DMS153 treated with DMSO at 0.1 percent for 48 hours (cell line): ENCODE results near the gene THOC7.

Experiments used
- DNase-seq: peaks from one replicate; lab custom pipeline; 2025; ENCODE audit not compliant: unreplicated experiment; lab: John Stamatoyannopoulos, UW

The THOC7 gene

DNA sequence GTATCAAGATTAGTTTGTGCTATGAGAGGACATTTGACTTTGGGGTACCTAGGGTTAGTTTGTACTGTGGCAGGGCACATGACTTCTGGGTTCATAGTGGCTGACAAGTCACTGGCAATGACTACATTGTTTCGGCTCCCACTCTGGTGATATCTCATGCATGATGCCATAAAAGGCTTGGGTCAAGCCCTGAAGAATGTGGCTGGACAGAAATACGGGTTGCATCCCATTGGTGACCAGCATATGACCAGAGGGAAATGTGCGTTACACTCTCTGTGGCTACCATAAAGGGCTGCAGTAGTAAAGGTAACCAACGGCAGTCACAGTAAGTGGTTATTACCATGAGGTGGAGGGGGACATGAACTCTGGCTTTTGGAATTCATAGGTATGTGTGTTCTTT, 18.4 kb downstream of the THOC7 start:
- no peak for DNase-seq

DNA sequence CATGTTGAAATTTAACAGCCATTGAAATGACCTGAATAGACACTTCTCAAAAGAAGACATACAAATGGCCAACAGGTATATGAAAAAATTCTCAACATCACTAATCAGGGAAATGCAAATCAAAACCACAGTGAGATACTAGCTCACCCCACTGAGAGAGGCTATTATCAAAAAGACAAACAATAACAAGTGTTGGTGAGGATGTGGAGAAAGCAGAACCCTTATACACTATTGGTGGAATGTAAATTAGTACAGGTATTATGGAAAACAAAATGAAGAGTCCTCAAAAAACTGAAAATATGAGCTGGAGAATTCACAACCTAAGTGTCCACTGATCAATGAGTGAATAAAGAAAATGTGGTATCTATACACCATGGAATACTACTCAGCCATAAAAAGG, 21.5 kb downstream of the THOC7 start:
- DNase-seq: no peak

DNA sequence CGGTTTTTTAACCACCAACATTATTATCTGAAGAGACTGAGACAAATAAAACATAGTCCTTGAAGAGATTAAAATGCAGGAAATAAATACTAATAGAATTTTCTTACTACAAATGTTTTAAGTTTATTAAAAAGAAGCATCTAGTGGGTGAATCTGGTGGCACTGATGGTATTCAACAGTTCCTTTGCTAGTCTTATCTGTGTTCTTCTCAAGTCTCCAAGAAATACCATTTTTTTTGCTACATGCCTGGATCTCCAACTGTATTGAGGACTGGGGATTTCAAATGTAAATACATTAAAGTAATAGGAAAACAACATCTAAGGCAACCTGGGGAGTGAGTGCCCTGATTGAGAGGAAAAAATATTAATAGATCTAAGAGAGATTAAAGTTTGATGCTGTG, 21.9 kb downstream of the THOC7 start:
- DNase-seq: no peak

DNA sequence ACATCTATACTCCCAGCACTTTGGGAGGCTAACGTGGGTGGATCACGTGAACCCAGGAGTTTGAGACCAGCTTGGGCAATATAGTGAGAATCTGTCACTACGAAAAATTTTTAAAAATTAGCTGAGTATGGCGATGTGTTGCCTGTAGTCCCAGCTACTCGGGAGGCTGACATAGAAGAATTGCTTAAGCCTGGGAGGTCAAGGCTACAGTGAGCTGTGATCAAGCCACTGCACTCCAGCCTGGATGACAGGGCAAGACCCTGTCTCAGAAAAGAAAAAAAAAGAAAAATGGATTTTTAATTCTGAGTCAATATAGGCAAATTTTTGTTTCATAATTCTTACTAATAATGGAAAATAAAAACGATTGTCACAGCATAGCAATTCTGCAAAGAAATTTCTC, 31.2 kb downstream of the THOC7 start:
- no peak for DNase-seq

DNA sequence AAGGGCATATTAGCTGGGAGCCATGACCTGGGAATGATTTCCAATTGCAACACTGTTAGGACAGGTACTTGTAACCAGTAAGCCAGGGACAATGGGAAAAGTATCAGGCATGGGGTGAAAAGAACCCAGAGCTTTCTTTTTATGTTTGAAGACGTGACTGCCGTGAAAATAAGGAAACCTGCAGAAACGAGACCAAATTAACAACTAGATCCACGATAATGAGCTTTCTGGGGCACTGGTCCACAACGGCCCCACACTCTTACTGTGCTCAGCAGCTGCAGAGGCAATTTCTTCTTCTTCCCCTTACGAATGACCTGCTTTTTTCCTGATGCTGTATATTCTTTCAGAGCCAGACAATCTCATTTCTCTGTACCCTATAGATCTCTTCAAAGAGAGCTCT, 33.1 kb downstream of the THOC7 start:
- DNase-seq: no peak

DNA sequence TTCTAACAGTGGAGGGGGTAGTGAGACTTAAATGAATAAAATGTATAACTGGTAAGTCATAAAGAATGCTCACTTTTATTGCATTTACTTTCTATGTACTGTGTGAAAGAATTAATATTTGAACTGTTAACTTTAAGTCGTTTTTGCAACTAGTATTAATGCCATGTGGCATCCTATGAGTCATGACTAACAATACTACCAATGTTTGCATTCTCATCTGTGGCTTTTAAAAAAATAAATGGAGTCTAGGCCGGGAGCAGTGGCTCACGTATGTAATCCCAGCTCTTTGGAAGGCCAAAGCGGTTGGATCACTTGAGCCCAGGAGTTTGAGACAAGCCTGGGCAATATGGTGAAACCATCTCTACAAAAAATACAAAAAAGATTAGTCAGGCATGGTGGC, 39.3 kb downstream of the THOC7 start:
- no peak for DNase-seq

DNA sequence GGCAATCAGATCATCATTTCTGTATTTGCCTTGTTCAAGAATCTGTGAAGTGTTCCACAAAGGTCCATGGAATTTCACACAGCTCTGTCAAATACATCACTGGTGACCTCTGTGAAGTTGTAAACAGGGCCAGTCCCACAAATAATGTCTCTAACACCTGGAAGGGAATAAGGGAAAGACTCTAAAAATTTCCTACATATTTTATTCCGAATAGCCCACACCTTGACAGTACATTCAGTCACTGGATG, 44.5 kb downstream of the THOC7 start, which contains the start of gene C3orf49:
Gene C3orf49, plus strand, starts transcription at position 149 of the 248 bp plus-strand sequence. CDS start 173 bp downstream, outside the sequence.
- DNase-seq: no peak

DNA sequence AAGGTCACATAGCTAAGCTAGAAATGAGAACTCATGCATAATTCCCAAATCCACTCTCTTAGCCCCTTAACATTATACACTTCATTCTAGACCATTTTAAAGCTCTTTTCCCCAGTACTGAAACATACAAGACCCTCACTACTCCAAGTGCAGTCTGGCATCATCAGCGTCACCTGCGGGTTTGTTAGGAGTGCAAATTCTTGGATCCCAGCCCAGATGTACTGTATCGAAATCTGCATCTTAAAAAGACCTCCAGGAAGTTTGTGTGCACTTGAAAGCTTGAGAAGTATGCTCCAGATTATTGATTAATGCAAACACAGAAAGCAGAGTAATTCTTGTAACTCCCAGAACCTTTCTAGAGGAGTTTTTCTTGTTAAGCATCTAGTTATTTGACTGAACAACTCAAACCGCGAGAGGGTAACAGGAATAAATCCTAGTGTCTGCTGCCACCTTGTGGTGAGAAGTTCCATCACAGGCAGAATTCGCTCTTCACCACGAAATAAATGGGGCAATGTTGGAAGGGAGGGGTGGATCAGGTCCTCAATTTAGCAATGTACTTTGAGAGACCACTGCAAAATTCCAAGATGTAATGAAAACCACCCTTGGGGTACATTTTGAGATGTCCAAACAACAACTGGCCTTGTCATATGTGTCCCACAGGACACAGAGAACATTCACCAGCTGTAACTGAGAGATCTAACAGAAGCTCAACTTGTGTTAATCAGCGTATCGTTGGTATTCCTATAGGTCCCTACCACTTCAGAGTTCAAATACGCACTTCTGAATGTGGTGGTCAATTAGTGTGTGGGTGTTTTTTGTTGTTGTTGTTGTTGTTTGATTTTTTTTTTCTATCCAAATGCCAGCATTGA, 45.1 kb downstream of the THOC7 start:
- no peak for DNase-seq

DNA sequence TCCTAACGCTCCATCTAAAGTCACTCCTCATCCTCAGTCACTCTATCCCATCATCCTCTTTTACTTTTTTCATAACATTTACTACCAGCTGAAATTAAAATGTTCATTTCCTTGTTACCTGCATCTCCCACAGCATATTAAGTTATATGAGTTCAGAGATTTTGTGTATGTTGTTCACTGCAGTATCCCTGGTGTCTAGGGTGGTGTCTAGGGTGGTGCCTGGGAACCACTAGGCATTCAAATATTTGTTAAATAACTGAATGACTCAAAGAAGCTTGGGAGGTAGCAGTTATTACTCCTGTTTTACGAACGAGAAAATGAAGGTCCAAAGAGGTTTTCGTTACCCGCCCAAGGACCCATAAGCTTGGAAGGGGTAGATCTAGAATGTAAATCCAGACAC, 46.4 kb downstream of the THOC7 start:
- DNase-seq: no peak

DNA sequence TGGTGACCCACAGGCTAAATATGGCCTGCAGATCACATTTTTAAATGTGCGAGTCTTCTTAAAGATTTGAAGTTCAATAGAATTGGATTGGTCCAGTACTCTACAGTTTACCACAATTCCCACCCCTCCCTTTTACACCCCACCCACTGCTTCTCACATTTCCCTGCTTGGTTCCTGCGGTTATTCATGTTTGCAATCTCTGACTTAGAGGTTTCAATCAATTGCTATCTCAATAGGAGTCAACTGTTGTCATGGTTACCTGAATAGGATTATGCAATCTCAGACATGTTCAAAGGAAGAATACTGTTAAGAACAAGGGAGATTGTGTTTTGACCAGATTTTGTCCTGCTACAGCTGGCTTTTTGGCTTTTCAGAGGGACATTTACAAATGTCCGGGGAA, 49.4 kb downstream of the THOC7 start:
- DNase-seq: no peak

DNA sequence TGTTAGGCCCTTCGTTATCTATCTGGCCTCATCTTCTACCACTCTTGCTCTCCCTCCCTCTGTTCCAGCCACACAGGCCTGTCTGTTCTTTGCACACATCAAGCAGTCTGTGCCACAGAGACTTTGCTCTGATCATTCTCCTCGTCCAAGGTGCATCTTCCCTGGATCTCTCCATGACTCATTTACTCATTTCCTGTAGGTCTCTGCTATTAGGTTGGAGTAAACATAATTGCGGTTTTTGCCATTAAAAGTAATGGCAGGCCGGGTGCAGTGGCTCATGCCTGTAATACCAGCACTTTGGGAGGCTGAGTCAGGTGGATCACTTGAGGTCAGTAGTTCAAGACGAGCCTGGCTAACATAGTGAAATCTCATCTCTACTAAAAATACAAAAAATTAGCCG, 54.0 kb downstream of the THOC7 start:
- DNase-seq: no peak

DNA sequence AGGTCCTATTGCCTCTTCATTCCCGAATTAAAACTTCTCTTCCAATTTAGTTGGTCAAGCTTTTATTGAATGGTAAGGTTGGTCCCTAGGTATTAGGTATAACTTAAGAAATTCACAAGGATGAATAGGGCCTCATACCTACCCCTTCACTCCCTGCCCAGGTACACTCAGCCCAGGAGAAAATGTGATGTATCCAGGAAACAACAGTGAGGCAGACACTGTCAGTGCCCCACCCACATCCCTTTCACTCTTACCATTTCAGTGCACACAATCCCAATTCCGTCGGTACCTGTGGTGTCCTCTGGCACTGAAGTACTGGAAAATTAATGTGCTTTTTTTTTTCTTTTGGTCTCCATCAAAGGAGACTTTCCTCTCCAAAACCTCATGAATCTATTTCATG, 55.0 kb downstream of the THOC7 start:
- DNase-seq: no peak

DNA sequence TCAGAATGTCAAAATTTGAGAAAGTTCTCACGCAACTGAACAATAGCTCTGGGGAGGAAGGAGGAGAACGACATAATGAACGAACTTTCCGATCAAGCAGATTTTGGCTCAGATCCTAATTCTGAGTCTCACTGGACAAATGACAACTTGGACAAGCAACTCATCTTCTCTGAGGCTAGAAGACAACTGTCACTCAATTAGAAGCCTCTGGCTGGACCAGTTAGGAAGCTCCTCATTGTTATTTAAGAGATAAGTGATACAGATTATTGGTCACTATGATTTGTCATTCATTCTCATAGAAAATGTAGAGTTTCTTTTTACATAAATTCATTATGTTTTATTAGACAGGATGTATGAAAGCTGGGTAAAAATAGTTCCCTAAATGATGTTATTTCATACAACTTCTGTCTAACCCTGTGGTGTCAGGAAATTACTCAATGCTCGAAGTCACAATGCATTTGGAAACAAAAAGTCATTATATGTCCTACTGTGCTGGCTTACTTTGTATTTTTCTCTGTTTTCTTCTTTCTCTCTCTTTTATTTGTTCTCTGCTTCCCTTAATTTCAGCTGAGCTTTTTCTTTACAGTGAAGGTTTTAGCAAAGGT, 55.5 kb downstream of the THOC7 start:
- DNase-seq: no peak

DNA sequence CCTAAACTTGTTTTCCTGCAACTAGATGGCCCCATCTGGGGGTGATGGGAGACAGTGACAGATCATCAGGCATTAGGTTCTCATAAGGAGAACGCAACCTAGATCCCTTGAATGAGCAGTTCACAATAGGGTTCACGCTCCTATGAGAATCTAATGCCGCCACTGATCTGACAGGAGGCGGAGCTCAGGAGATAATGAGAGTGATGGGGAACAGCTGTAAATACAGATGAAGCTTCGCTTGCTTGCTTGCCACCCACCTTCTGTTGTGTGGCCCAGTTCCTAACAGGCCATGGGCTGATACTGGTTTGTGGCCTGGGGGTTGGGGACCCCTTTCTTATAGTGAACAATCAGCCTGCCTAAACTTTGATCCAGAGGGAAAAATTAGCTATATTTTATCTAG, 59.7 kb downstream of the THOC7 start:
- DNase-seq: no peak

DNA sequence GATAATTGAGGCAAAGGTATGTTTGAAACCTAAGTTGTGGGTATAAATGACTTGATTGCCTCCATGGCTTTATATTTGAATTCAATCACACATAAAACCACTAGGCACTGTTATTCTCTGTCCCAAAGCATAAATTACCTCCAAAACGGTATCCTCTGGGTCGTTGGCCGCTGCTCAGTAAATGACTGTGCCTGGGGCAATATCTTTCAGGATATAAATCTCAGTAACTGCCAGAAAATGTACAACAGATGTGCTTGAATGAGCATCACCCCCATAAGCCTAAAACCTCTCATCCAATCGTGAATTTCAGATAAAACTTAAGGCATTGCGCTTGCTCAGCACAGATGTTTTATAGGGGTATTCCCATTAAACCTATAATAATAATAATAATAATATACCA, 63.5 kb downstream of the THOC7 start:
- no peak for DNase-seq

DNA sequence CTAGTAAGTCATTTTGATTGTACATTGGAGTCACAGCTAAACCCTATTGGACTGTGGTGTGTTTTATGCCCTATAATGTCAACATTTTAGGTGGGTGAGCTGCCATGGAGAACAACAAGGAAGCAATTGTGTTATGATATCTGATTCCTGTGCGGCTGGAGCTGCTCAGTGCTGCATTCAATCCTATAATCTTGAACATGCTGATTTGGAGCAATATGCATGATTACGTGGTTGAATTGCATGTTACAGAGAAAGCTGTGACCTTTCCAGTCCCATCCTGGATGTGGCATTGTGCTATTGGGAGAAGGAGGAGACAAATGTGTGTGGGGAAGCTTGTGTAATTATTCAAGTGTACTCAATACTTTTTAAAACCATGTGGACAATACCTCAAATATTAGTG, 64.7 kb downstream of the THOC7 start:
- DNase-seq: no peak

DNA sequence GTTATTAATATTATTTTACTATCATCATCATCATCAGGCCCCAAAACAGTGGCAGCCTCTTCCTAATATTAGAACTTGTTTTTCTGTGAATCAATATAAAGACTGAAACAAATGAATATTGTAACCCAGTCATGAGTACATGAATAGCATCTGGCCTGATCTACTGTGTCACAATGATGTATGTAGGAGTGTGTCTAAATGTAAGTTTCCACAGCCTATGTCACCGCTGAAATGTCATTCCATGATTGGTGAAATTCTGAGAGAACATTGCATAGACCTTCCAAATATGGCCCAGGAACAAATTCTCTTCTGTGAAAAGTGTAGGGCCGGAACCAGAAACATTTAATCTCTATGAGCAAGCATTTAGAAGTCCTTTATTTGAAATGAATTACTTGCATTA, 65.1 kb downstream of the THOC7 start:
- DNase-seq: no peak

DNA sequence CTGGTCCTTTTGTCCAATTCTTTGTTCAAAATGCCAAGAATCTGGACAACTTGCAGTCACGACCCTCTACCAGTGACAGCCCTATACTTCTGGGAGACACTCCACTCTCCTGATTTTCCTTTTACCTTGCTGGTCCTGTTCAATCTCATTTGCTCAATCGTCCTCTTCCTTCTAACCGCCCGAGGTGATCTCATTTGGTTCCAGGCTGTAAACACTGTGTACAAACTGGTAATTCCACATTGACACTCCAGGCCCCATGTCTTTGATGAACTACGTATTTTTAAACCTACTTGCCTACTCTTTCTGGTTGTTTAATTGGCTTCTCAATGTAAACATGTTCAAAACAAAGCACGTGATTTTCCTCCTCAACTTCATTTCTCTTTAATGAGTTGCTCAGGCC, 68.2 kb downstream of the THOC7 start:
- DNase-seq: no peak

DNA sequence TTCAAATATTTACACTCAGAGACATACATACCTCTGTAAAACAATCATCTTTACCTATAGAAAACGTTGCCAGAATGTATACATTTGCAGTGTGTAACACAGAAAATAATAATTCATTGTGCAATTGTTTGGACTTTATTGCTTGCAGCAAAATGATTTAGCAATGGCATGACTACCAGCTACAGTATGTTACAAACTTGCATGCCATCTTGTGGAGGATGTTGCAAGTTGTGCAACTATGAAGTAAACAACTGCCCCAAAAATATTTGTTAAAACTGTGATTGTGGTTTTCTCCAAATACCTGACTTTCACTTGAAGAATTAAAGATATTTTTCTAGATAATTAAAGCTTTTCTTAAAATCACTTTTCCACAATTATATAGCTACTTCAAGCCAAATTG, 71.6 kb downstream of the THOC7 start:
- no peak for DNase-seq
